Measurements from ENCODE around the gene GAK.

The GAK gene

GRCh38 chr4:915041-915474 is 17.1 kb downstream of the GAK start:
- Histone ChIP-seq H3K27me3 (ENCODE audit: control insufficient read depth in 5 of 5, insufficient read depth in 4 of 5, low read length in 5 of 5) (no peaks in the 10 kb centered on the region), H3K36me3 (ENCODE audit: control insufficient read depth in 5 of 5, insufficient read depth in 5 of 5, low read length in 5 of 5) (peaks cover 0 to 34% (median 23%) of the 10 kb centered on the region in 5 donors), H3K9ac (ENCODE audit: low read length in 5 of 5) (no peak overlapping the region), H3K9me3 (ENCODE audit: control insufficient read depth in 5 of 5, low read length in 5 of 5) (no peaks in the 10 kb centered on the region), H3K4me1 (ENCODE audit: control insufficient read depth in 5 of 5, insufficient read depth in 5 of 5, low read length in 5 of 5) (peaks cover 0 to 18% (median 11%) of the 10 kb centered on the region in 5 donors), H3K4me3 (ENCODE audit: low read depth in 1 of 5, low read length in 5 of 5) (no peak overlapping the region), H3K27ac (ENCODE audit: low read depth, low read length) (no peak overlapping the region)

- H3K4me1 ChIP-seq (ENCODE audit: control insufficient read depth in 5 of 5, insufficient read depth in 5 of 5, low read length in 5 of 5): peaks cover 0 to 14% (median 7%) of the 10 kb centered on the region in 5 donors
- no peaks in the 10 kb centered on the region for H3K9me3 ChIP-seq (ENCODE audit: control insufficient read depth in 5 of 5, low read length in 5 of 5)
- no peak overlapping the region for H3K9ac ChIP-seq (ENCODE audit: low read length in 5 of 5)
- H3K27ac ChIP-seq (ENCODE audit: low read depth, low read length): no peak overlapping the region
- H3K36me3 ChIP-seq (ENCODE audit: control insufficient read depth in 5 of 5, insufficient read depth in 5 of 5, low read length in 5 of 5): peaks cover 0 to 39% (median 23%) of the 10 kb centered on the region in 5 donors
- no peak overlapping the region for H3K4me3 ChIP-seq (ENCODE audit: low read depth in 1 of 5, low read length in 5 of 5)
- H3K27me3 ChIP-seq (ENCODE audit: control insufficient read depth in 5 of 5, insufficient read depth in 4 of 5, low read length in 5 of 5): no peaks in the 10 kb centered on the region
These were observed 17.6 kb downstream of the GAK start for GRCh38 chr4:914531-914930.

GRCh38 chr4:913280-913618 is 18.9 kb downstream of the GAK start:
- Histone ChIP-seq H3K9me3 (ENCODE audit: control insufficient read depth in 5 of 5, low read length in 5 of 5) (no peaks in the 10 kb centered on the region), H3K9ac (ENCODE audit: low read length in 5 of 5) (no peak overlapping the region), H3K27ac (ENCODE audit: low read depth, low read length) (no peak overlapping the region), H3K4me1 (ENCODE audit: control insufficient read depth in 5 of 5, insufficient read depth in 5 of 5, low read length in 5 of 5) (peaks cover 0 to 14% (median 6%) of the 10 kb centered on the region in 5 donors), H3K27me3 (ENCODE audit: control insufficient read depth in 5 of 5, insufficient read depth in 4 of 5, low read length in 5 of 5) (no peaks in the 10 kb centered on the region), H3K36me3 (ENCODE audit: control insufficient read depth in 5 of 5, insufficient read depth in 5 of 5, low read length in 5 of 5) (peaks cover 0 to 44% (median 29%) of the 10 kb centered on the region in 5 donors), H3K4me3 (ENCODE audit: low read depth in 1 of 5, low read length in 5 of 5) (no peak overlapping the region)

GRCh38 chr4:912548-913279 is 19.4 kb downstream of the GAK start:
- Histone ChIP-seq H3K36me3 (ENCODE audit: control insufficient read depth in 5 of 5, insufficient read depth in 5 of 5, low read length in 5 of 5) (peaks cover 0 to 50% (median 33%) of the 10 kb centered on the region in 5 donors), H3K27ac (ENCODE audit: low read depth, low read length) (no peak overlapping the region), H3K4me3 (ENCODE audit: low read depth in 1 of 5, low read length in 5 of 5) (no peak overlapping the region), H3K27me3 (ENCODE audit: control insufficient read depth in 5 of 5, insufficient read depth in 4 of 5, low read length in 5 of 5) (no peaks in the 10 kb centered on the region), H3K9ac (ENCODE audit: low read length in 5 of 5) (no peak overlapping the region), H3K9me3 (ENCODE audit: control insufficient read depth in 5 of 5, low read length in 5 of 5) (no peaks in the 10 kb centered on the region), H3K4me1 (ENCODE audit: control insufficient read depth in 5 of 5, insufficient read depth in 5 of 5, low read length in 5 of 5) (peaks cover 0 to 17% (median 10%) of the 10 kb centered on the region in 5 donors)

GRCh38 chr4:911871-912490 is 20.1 kb downstream of the GAK start:
- no peaks in the 10 kb centered on the region for H3K27me3 ChIP-seq (ENCODE audit: control insufficient read depth in 5 of 5, insufficient read depth in 4 of 5, low read length in 5 of 5)
- no peak overlapping the region for H3K4me3 ChIP-seq (ENCODE audit: low read depth in 1 of 5, low read length in 5 of 5)
- peaks cover 0 to 17% (median 10%) of the 10 kb centered on the region in 5 donors for H3K4me1 ChIP-seq (ENCODE audit: control insufficient read depth in 5 of 5, insufficient read depth in 5 of 5, low read length in 5 of 5)
- H3K36me3 ChIP-seq (ENCODE audit: control insufficient read depth in 5 of 5, insufficient read depth in 5 of 5, low read length in 5 of 5): peaks cover 0 to 54% (median 33%) of the 10 kb centered on the region in 5 donors
- no peak overlapping the region for H3K9ac ChIP-seq (ENCODE audit: low read length in 5 of 5)
- no peak overlapping the region for H3K27ac ChIP-seq (ENCODE audit: low read depth, low read length)
- no peaks in the 10 kb centered on the region for H3K9me3 ChIP-seq (ENCODE audit: control insufficient read depth in 5 of 5, low read length in 5 of 5)

GRCh38 chr4:911221-911751 is 20.8 kb downstream of the GAK start:
- no peak overlapping the region for H3K9ac ChIP-seq (ENCODE audit: low read length in 5 of 5)
- no peak overlapping the region for H3K27ac ChIP-seq (ENCODE audit: low read depth, low read length)
- no peaks in the 10 kb centered on the region for H3K27me3 ChIP-seq (ENCODE audit: control insufficient read depth in 5 of 5, insufficient read depth in 4 of 5, low read length in 5 of 5)
- H3K36me3 ChIP-seq (ENCODE audit: control insufficient read depth in 5 of 5, insufficient read depth in 5 of 5, low read length in 5 of 5): peaks cover 0 to 60% (median 33%) of the 10 kb centered on the region in 5 donors
- peaks cover 0 to 17% (median 10%) of the 10 kb centered on the region in 5 donors for H3K4me1 ChIP-seq (ENCODE audit: control insufficient read depth in 5 of 5, insufficient read depth in 5 of 5, low read length in 5 of 5)
- no peaks in the 10 kb centered on the region for H3K9me3 ChIP-seq (ENCODE audit: control insufficient read depth in 5 of 5, low read length in 5 of 5)
- no peak overlapping the region for H3K4me3 ChIP-seq (ENCODE audit: low read depth in 1 of 5, low read length in 5 of 5)

- H3K27me3 ChIP-seq (ENCODE audit: control insufficient read depth in 5 of 5, insufficient read depth in 4 of 5, low read length in 5 of 5): no peaks in the 10 kb centered on the region
- peaks cover 0 to 13% (median 10%) of the 10 kb centered on the region in 5 donors for H3K4me1 ChIP-seq (ENCODE audit: control insufficient read depth in 5 of 5, insufficient read depth in 5 of 5, low read length in 5 of 5)
- no peak overlapping the region for H3K9ac ChIP-seq (ENCODE audit: low read length in 5 of 5)
- no peak overlapping the region for H3K27ac ChIP-seq (ENCODE audit: low read depth, low read length)
- H3K4me3 ChIP-seq (ENCODE audit: low read depth in 1 of 5, low read length in 5 of 5): no peak overlapping the region
- no peaks in the 10 kb centered on the region for H3K9me3 ChIP-seq (ENCODE audit: control insufficient read depth in 5 of 5, low read length in 5 of 5)
- peaks cover 0 to 67% (median 36%) of the 10 kb centered on the region in 5 donors for H3K36me3 ChIP-seq (ENCODE audit: control insufficient read depth in 5 of 5, insufficient read depth in 5 of 5, low read length in 5 of 5)
These were observed 21.6 kb downstream of the GAK start for GRCh38 chr4:910366-911091.

- H3K36me3 ChIP-seq (ENCODE audit: control insufficient read depth in 5 of 5, insufficient read depth in 5 of 5, low read length in 5 of 5): peaks cover 0 to 74% (median 38%) of the 10 kb centered on the region in 5 donors
These were observed 22.3 kb downstream of the GAK start for GRCh38 chr4:909821-910220.

GRCh38 chr4:909131-909571 is 23.0 kb downstream of the GAK start:
- no peak overlapping the region for H3K27ac ChIP-seq (ENCODE audit: low read depth, low read length)
- peaks cover 0 to 78% (median 43%) of the 10 kb centered on the region in 5 donors for H3K36me3 ChIP-seq (ENCODE audit: control insufficient read depth in 5 of 5, insufficient read depth in 5 of 5, low read length in 5 of 5)
- H3K9me3 ChIP-seq (ENCODE audit: control insufficient read depth in 5 of 5, low read length in 5 of 5): no peaks in the 10 kb centered on the region
- H3K9ac ChIP-seq (ENCODE audit: low read length in 5 of 5): no peak overlapping the region
- no peaks in the 10 kb centered on the region for H3K27me3 ChIP-seq (ENCODE audit: control insufficient read depth in 5 of 5, insufficient read depth in 4 of 5, low read length in 5 of 5)
- no peak overlapping the region for H3K4me3 ChIP-seq (ENCODE audit: low read depth in 1 of 5, low read length in 5 of 5)
- H3K4me1 ChIP-seq (ENCODE audit: control insufficient read depth in 5 of 5, insufficient read depth in 5 of 5, low read length in 5 of 5): peaks cover 0 to 6% (median 3%) of the 10 kb centered on the region in 5 donors

More at GRCh38 chr4:909821-910220, 22.3 kb downstream of the GAK start:
- Histone ChIP-seq H3K27me3 (ENCODE audit: control insufficient read depth in 5 of 5, insufficient read depth in 4 of 5, low read length in 5 of 5) (no peaks in the 10 kb centered on the region), H3K27ac (ENCODE audit: low read depth, low read length) (no peak overlapping the region), H3K9ac (ENCODE audit: low read length in 5 of 5) (no peak overlapping the region), H3K4me1 (ENCODE audit: control insufficient read depth in 5 of 5, insufficient read depth in 5 of 5, low read length in 5 of 5) (peaks cover 0 to 8% (median 6%) of the 10 kb centered on the region in 5 donors), H3K9me3 (ENCODE audit: control insufficient read depth in 5 of 5, low read length in 5 of 5) (no peaks in the 10 kb centered on the region), H3K4me3 (ENCODE audit: low read depth in 1 of 5, low read length in 5 of 5) (no peak overlapping the region)

All from subcutaneous abdominal adipose tissue (tissue), 5 donors.